Right lobe of liver (tissue), 6 donors: ENCODE measurements around the gene KRT32. TPM values are rescaled to one million over a fixed set of nuclear protein-coding genes. Genes with fewer than 3 reads are reported as not detected.

ENCODE experiments used
- ATAC-seq, 4 donors: fragments of 200-7000 bp; cut with Tn5 transposase; one replicate each; pipeline ENCODE4 v1.9.1; 2020; ENCODE audit warnings: mild to moderate bottlenecking in 4 of 4, moderate library complexity in 4 of 4
- DNase-seq, 3 donors: peaks; one replicate each; pipeline ENCODE4 v3.0.0-alpha.2; 2020
- H3K27ac ChIP-seq, 3 donors: fragments of 200-600 bp; one replicate each; pipeline ENCODE4 v1.8.0; 2022
- H3K27me3 ChIP-seq, 2 donors: fragments of 200-600 bp; one replicate each; pipeline ENCODE4 v1.8.0; 2022
- H3K36me3 ChIP-seq, 4 donors: fragments of 200-600 bp; sonication (generic) in 1 of 4; one replicate each; pipeline versions ENCODE4 v1.5.1 to v1.8.0; 2017 to 2022; ENCODE audit warnings: control low read depth in 1 of 4
- H3K4me1 ChIP-seq, 4 donors: fragments of 200-600 bp; sonication (generic) in 1 of 4; one replicate each; pipeline versions ENCODE4 v1.5.1 to v1.8.0; 2017 to 2022; ENCODE audit warnings: control low read depth in 1 of 4
- H3K4me3 ChIP-seq, 3 donors: fragments of 200-600 bp; one replicate each; pipeline ENCODE4 v1.8.0; 2022
- H3K9me3 ChIP-seq, 4 donors: fragments of 200-600 bp; sonication (generic) in 1 of 4; one replicate each; pipeline versions ENCODE4 v1.5.1 to v1.8.0; 2017 to 2022; ENCODE audit warnings: control low read depth in 1 of 4
- POLR2A ChIP-seq: fragments of 450-650 bp; IDR thresholded peaks from one replicate; pipeline ENCODE4 v1.6.1; 2017; ENCODE audit warnings: antibody characterized with exemption, mild to moderate bottlenecking
- WGBS: methylation state at CpG from one replicate; pipeline ENCODE4 v1.1.6; 2018; ENCODE audit warnings: low coverage, low lambda C conversion rate; ENCODE audit not compliant: insufficient coverage; ENCODE audit errors: missing lambda C conversion rate; 5-methylcytosine and 5-hydroxymethylcytosine counted together
- intact Hi-C, 2 donors: fragments of 100-400 bp; cut with DNase I; formaldehyde crosslinking; loops; one replicate each; pipeline versions ENCODE4 v1.11.2 to v1.14.1; 2022
- total RNA-seq, 6 experiments: library from RNA; depleted of rRNA in 2 of 6; stranded (reverse); fragments of >200 nt in 2 of 6; fragmentation: NEBNext Ultra II Directional in 3 of 6; extraction: Animal tissue kit (Norgen Biotek cat#: 25700) in 3 of 6; gene quantifications; one replicate each; pipeline versions ENCODE4 v1.1.0 to v1.2.4, GENCODE V29; 2016 to 2023
- TF ChIP-seq, protein P1 (sequence below), 4 donors: fragments of 200-600 bp in 3 of 4; fragments of 450-650 bp in 1 of 4; IDR thresholded peaks; one replicate each; pipeline versions ENCODE4 v1.5.1 to v1.8.0; 2016 to 2022; ENCODE audit warnings: antibody characterized with exemption in 4 of 4, mild to moderate bottlenecking in 2 of 4
- donor health status: DM: no; HTN: yes; CAD: no.
- donor health status: DM: no; HTN: no; CAD: no.
- donor health status: DM: no; HTN: no; CAD: no.
- donor health status: DM: no; HTN: yes; CAD: no.
- donor health status: DM: no; HTN: yes; CAD: no.

Gene KRT32
- total RNA-seq, 6 experiments from 2014 or later: not detected

DNA sequence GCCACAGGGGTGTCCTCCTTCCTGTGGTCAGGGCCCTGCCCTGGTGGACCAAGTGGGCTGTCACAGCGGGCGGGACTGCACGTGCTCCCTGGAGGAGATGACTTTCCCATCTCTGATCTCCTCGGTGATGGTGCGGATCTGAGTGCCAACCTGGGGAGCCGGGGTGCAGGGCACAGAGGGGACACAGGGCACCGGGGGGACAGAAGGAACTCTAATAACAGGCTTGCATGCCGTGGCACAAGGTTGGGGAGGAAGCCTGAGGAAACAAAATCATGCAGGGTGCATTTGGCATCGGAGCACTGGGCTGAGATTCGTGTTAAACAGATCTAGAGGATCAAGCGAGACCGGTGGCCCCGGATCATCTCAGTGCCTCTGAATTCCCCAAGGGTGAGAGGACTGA lies 19.1 kb upstream of the KRT32 start:
- no peak overlapping the region for H3K27ac ChIP-seq
- H3K9me3 ChIP-seq: no peaks in the 10 kb centered on the region
- no peak for DNase-seq
- H3K36me3 ChIP-seq: no peaks in the 10 kb centered on the region
- ATAC-seq: no peak
- TF ChIP-seq POLR2A: no peak
- TF ChIP-seq, protein P1, sequence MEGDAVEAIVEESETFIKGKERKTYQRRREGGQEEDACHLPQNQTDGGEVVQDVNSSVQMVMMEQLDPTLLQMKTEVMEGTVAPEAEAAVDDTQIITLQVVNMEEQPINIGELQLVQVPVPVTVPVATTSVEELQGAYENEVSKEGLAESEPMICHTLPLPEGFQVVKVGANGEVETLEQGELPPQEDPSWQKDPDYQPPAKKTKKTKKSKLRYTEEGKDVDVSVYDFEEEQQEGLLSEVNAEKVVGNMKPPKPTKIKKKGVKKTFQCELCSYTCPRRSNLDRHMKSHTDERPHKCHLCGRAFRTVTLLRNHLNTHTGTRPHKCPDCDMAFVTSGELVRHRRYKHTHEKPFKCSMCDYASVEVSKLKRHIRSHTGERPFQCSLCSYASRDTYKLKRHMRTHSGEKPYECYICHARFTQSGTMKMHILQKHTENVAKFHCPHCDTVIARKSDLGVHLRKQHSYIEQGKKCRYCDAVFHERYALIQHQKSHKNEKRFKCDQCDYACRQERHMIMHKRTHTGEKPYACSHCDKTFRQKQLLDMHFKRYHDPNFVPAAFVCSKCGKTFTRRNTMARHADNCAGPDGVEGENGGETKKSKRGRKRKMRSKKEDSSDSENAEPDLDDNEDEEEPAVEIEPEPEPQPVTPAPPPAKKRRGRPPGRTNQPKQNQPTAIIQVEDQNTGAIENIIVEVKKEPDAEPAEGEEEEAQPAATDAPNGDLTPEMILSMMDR (IDR thresholded peaks at IDR 0.05): no peak
- no peak overlapping the region for H3K4me3 ChIP-seq
- H3K27me3 ChIP-seq: no peaks in the 10 kb centered on the region
- WGBS: 90% methylated on average over 2 of the region's 13 CpGs
- H3K4me1 ChIP-seq: no peaks in the 10 kb centered on the region
- intact Hi-C loops: no loop called here

DNA sequence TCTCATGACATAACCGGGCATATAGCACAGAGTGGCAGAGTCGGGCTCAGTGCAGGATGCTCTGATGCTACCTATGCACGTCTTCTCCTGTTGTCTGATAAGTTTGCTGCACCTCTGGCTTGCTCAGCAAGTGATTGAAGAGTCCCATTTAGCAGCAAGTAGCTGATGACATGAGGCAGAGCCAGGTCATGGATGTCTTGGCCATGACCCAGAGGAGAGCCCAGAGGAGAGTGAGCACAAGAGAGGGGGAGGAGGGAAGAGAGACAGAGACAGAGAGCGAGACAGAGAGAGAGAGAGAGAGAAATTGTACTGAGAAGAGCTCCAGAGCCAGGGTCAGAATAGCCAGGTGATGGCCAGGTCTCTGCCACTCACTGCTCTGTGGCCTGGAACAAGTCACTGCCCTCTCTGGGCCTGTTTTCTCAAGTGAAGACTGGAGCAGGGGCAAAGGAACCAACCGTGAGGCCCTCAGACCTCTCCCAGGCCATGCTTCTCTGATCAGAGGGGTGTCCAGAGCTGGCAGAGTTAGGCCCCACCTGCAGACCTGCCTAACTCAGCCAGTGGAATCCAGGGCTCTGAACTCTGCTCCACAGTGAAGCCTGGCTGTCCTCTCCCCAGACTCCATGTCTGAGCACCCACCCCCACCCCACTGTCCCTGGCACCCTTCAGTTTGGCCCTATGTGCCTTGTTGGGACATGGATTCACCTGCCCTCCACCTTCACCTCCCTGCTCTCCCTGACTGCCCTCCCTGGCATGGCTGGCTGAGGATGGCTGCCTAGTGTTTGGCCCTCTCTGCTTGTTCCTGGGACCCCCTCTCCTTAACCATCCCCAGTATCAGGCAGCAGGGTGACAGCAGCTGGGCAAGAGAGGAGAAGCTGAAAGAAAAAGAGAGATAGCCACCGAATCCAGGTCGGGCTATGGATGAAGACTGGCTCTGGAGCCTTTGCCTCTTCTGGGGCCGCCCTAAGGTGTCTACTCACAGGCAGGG lies 18.0 kb upstream of the KRT32 start:
- H3K27ac ChIP-seq: no peak overlapping the region
- no peaks in the 10 kb centered on the region for H3K27me3 ChIP-seq
- no peak overlapping the region for H3K4me3 ChIP-seq
- ATAC-seq (no peak), DNase-seq (no peak)
- no peaks in the 10 kb centered on the region for H3K36me3 ChIP-seq
- H3K9me3 ChIP-seq: no peaks in the 10 kb centered on the region
- H3K4me1 ChIP-seq: no peaks in the 10 kb centered on the region
- TF ChIP-seq, protein P1 (IDR thresholded peaks at IDR 0.05): no peak
- no peak for TF ChIP-seq POLR2A
- intact Hi-C loops: no loop called here
- 61% methylated on average over 4 of the region's 8 CpGs for WGBS

DNA sequence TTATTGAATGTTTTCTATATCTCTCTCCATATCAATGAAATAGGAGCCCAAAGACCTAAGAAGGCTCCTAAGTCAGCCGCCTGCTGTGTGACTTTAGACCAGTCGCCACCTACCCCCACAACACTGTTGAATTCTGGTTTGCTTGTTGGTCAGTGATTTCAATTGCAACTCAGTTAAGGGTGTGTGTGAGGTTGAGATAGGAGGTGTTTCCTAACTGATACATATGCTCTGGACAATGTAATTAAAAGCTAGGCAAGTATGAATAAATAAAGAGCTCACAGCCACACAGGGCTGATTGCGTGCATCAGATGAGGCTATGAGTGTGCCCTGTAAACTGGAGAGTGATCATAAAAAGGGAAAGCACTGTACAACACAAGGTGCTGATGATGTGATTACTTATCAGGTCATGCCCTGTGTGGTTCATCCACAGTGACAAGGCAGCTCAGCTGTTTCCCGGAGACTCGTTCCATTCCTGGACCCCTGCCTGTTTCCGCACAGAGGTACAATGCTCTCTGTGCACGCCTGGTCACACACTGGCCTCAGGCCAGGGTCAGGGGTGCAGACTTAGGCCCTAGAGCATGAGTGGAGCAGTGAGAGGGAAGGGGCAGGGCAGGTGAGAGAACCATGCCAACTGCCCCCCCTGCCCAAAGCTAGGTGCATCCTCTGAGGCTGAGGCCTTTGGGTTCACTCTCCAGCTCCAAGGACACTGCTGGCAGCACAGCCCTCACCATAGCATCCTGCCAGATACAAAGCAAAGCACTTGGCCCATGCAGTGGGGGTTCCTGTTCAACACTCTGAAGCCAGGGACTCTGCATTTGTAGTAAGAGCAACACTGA lies 17.0 kb upstream of the KRT32 start:
- H3K4me1 ChIP-seq: no peaks in the 10 kb centered on the region
- TF ChIP-seq, protein P1 (IDR thresholded peaks at IDR 0.05): no peak
- TF ChIP-seq POLR2A: no peak
- intact Hi-C loops: no loop called here
- H3K9me3 ChIP-seq: no peaks in the 10 kb centered on the region
- DNase-seq (no peak), ATAC-seq (no peak)
- H3K27me3 ChIP-seq: no peaks in the 10 kb centered on the region
- no peak overlapping the region for H3K27ac ChIP-seq
- no peaks in the 10 kb centered on the region for H3K36me3 ChIP-seq
- 92% methylated on average over 3 of the region's 7 CpGs for WGBS
- H3K4me3 ChIP-seq: no peak overlapping the region

DNA sequence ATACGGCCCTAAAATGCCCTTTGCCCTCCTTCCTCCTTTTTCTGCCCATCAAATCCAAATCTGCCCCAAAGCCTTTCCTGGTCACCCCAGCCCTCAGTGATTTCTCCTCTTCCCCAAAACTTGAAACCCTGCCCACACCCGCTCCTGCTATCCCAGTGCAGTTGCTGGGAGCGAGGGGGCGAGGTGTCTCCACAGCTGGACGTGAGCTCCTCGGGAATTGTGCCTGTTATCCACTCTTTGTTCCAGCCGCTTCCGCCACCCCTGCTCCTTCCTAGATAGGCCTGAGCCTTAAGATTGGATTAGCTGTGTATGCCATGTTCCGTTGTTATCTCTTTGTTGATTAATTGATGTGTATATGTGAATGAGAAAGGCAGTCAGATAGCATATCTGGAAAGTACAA lies 16.3 kb upstream of the KRT32 start:
- intact Hi-C loops: no loop called here

More for the DNA sequence above, 16.3 kb upstream of the KRT32 start:
- no peaks in the 10 kb centered on the region for H3K36me3 ChIP-seq
- no peak overlapping the region for H3K4me3 ChIP-seq
- no peaks in the 10 kb centered on the region for H3K9me3 ChIP-seq
- DNase-seq (no peak), ATAC-seq (no peak)
- TF ChIP-seq POLR2A: no peak
- TF ChIP-seq, protein P1 (IDR thresholded peaks at IDR 0.05): no peak
- H3K27me3 ChIP-seq: no peaks in the 10 kb centered on the region
- no peak overlapping the region for H3K27ac ChIP-seq
- WGBS: 51% methylated on average over 5 of the region's 9 CpGs
- H3K4me1 ChIP-seq: no peaks in the 10 kb centered on the region
